Mesendoderm (in vitro differentiated cells): ENCODE results near the gene USP13.

Source experiments
- DNase-seq: peaks from one replicate; pipeline ENCODE4 v3.0.0; 2013
- H2AK5ac ChIP-seq: 2 replicates; pipeline ENCODE4 v1.6.1; 2013; ENCODE audit warnings: low read length, inconsistent platforms
- H2BK120ac ChIP-seq: 2 replicates; pipeline ENCODE4 v1.6.1; 2013; ENCODE audit warnings: low read depth, mild to moderate bottlenecking, low read length, moderate library complexity, mixed read lengths
- H2BK15ac ChIP-seq: replicated peaks from 2 replicates; pipeline ENCODE4 v1.6.1; 2013; ENCODE audit warnings: low read depth, mild to moderate bottlenecking, moderate library complexity
- H2BK5ac ChIP-seq: 2 replicates; pipeline ENCODE4 v1.6.1; 2013; ENCODE audit warnings: low read length, inconsistent platforms
- H3K18ac ChIP-seq: 2 replicates; pipeline ENCODE4 v1.6.1; 2013; ENCODE audit warnings: mild to moderate bottlenecking, low read length, mixed read lengths
- H3K23ac ChIP-seq: one replicate; pipeline ENCODE4 v1.6.1; 2013; ENCODE audit warnings: low read length
- H3K27ac ChIP-seq: 2 replicates; pipeline ENCODE4 v1.5.1; 2013; ENCODE audit warnings: low read depth, mild to moderate bottlenecking, inconsistent platforms, low read length, moderate library complexity
- H3K27me3 ChIP-seq: 2 replicates; pipeline ENCODE4 v1.6.1; 2013; ENCODE audit warnings: low read length, control low read depth, mild to moderate bottlenecking, inconsistent platforms; ENCODE audit not compliant: insufficient read depth, poor library complexity
- H3K36me3 ChIP-seq: 2 replicates; pipeline ENCODE4 v1.6.1; 2013; ENCODE audit warnings: low read length, inconsistent platforms; ENCODE audit not compliant: control insufficient read depth, insufficient read depth
- H3K4ac ChIP-seq: one replicate; pipeline ENCODE4 v1.6.1; 2013; ENCODE audit warnings: low read depth, mild to moderate bottlenecking, low read length, moderate library complexity
- H3K4me1 ChIP-seq: 2 replicates; pipeline ENCODE4 v1.6.1; 2013; ENCODE audit warnings: low read depth, low read length, inconsistent platforms; ENCODE audit not compliant: control insufficient read depth
- H3K4me2 ChIP-seq: 2 replicates; pipeline ENCODE4 v1.6.1; 2013; ENCODE audit warnings: low read length
- H3K4me3 ChIP-seq: 2 replicates; pipeline ENCODE4 v1.5.1; 2013; ENCODE audit warnings: mild to moderate bottlenecking, low read length
- H3K56ac ChIP-seq: one replicate; pipeline ENCODE4 v1.6.1; 2013; ENCODE audit warnings: low read length
- H3K79me1 ChIP-seq: 2 replicates; pipeline ENCODE4 v1.6.1; 2013; ENCODE audit warnings: low read length, inconsistent platforms
- H3K79me2 ChIP-seq: 2 replicates; pipeline ENCODE4 v1.6.1; 2013; ENCODE audit warnings: mild to moderate bottlenecking, low read length; ENCODE audit not compliant: control insufficient read depth, insufficient read depth
- H3K9ac ChIP-seq: 2 replicates; pipeline ENCODE4 v1.6.1; 2013; ENCODE audit warnings: low read length, inconsistent platforms
- H4K5ac ChIP-seq: one replicate; pipeline ENCODE4 v1.6.1; 2013; ENCODE audit warnings: low read length
- H4K8ac ChIP-seq: one replicate; pipeline ENCODE4 v1.6.1; 2013; ENCODE audit warnings: low read depth, mild to moderate bottlenecking, control low read depth, low read length, moderate library complexity
- WGBS: extraction: QIAGEN DNeasy Blood & Tissue Kit; methylation state at CpG from one replicate; pipeline ENCODE4 v1.1.7; 2013; ENCODE audit warnings: low lambda C conversion rate, missing lambda C conversion rate; ENCODE audit not compliant: insufficient coverage; ENCODE audit errors: extremely low coverage; 5-methylcytosine and 5-hydroxymethylcytosine counted together

USP13 gene

GRCh38 chr3:179796421-179796820 is 143.6 kb downstream of the USP13 start:
- WGBS, result no CpG with 5 or more reads among the region's 4 CpGs
- no peak overlapping the region for H3K4me2 ChIP-seq

GRCh38 chr3:179797192-179797591 is 144.4 kb downstream of the USP13 start:
- no peak overlapping the region for H3K56ac ChIP-seq
- H3K79me1 ChIP-seq, result no peaks in the 10 kb centered on the region
- H3K9ac ChIP-seq, result no peak overlapping the region
- no peaks in the 10 kb centered on the region for H3K27me3 ChIP-seq
- H3K79me2 ChIP-seq, result no peaks in the 10 kb centered on the region
- no peak overlapping the region for H3K27ac ChIP-seq
- no peak overlapping the region for H2BK5ac ChIP-seq
- H4K8ac ChIP-seq, result no peak overlapping the region
- H3K4me3 ChIP-seq, result no peak overlapping the region
- WGBS, result no CpG with 5 or more reads among the region's 1 CpG
- H4K5ac ChIP-seq, result no peak overlapping the region
- H3K4me2 ChIP-seq, result no peak overlapping the region
- H2BK120ac ChIP-seq, result no peak overlapping the region
- no peak overlapping the region for H2BK15ac ChIP-seq
- H3K36me3 ChIP-seq, result no peaks in the 10 kb centered on the region
- H3K4ac ChIP-seq, result no peak overlapping the region
- H3K4me1 ChIP-seq, result no peaks in the 10 kb centered on the region
- no peak overlapping the region for H2AK5ac ChIP-seq
- DNase-seq, result no peak
- no peak overlapping the region for H3K23ac ChIP-seq
- no peak overlapping the region for H3K18ac ChIP-seq

More at GRCh38 chr3:179796421-179796820, 143.6 kb downstream of the USP13 start:
- Histone ChIP-seq H3K4me1 (no peaks in the 10 kb centered on the region), H3K4ac (no peak overlapping the region), H3K27ac (no peak overlapping the region), H3K56ac (no peak overlapping the region), H4K5ac (no peak overlapping the region), H2BK15ac (no peak overlapping the region), H2AK5ac (no peak overlapping the region), H2BK120ac (no peak overlapping the region), H3K23ac (no peak overlapping the region), H3K36me3 (no peaks in the 10 kb centered on the region), H3K79me2 (no peaks in the 10 kb centered on the region), H3K18ac (no peak overlapping the region), H3K4me3 (no peak overlapping the region), H2BK5ac (no peak overlapping the region), H4K8ac (no peak overlapping the region), H3K9ac (no peak overlapping the region), H3K79me1 (no peaks in the 10 kb centered on the region), H3K27me3 (no peaks in the 10 kb centered on the region)
- DNase-seq, result no peak

GRCh38 chr3:179801263-179801662 is 148.4 kb downstream of the USP13 start:
- no peak overlapping the region for H3K27ac ChIP-seq
- no peak for DNase-seq

GRCh38 chr3:179801856-179802255 is 149.0 kb downstream of the USP13 start:
- Histone ChIP-seq H3K4me1 (no peaks in the 10 kb centered on the region), H2AK5ac (no peak overlapping the region), H3K4ac (no peak overlapping the region), H2BK120ac (no peak overlapping the region), H3K79me1 (no peaks in the 10 kb centered on the region), H3K36me3 (no peaks in the 10 kb centered on the region), H3K4me3 (no peak overlapping the region), H3K27me3 (no peaks in the 10 kb centered on the region), H3K56ac (no peak overlapping the region), H3K23ac (no peak overlapping the region), H3K27ac (no peak overlapping the region), H3K18ac (no peak overlapping the region), H4K8ac (no peak overlapping the region), H4K5ac (no peak overlapping the region), H3K79me2 (no peaks in the 10 kb centered on the region), H2BK5ac (no peak overlapping the region), H2BK15ac (no peak overlapping the region), H3K9ac (no peak overlapping the region), H3K4me2 (no peak overlapping the region)
- no CpG with 5 or more reads among the region's 4 CpGs for WGBS
- DNase-seq, result no peak

More at GRCh38 chr3:179801263-179801662, 148.4 kb downstream of the USP13 start:
- no peak overlapping the region for H3K4me3 ChIP-seq
- no peak overlapping the region for H3K23ac ChIP-seq
- no peak overlapping the region for H3K4me2 ChIP-seq
- no peak overlapping the region for H3K4ac ChIP-seq
- H3K79me1 ChIP-seq, result no peaks in the 10 kb centered on the region
- no peak overlapping the region for H4K8ac ChIP-seq
- no peak overlapping the region for H3K9ac ChIP-seq
- H4K5ac ChIP-seq, result no peak overlapping the region
- H2AK5ac ChIP-seq, result no peak overlapping the region
- no peak overlapping the region for H2BK120ac ChIP-seq
- no peak overlapping the region for H2BK5ac ChIP-seq
- H2BK15ac ChIP-seq, result no peak overlapping the region
- H3K56ac ChIP-seq, result no peak overlapping the region
- no peaks in the 10 kb centered on the region for H3K79me2 ChIP-seq
- no peaks in the 10 kb centered on the region for H3K4me1 ChIP-seq
- H3K18ac ChIP-seq, result no peak overlapping the region
- no peaks in the 10 kb centered on the region for H3K36me3 ChIP-seq
- H3K27me3 ChIP-seq, result no peaks in the 10 kb centered on the region

GRCh38 chr3:179806177-179806576 is 153.3 kb downstream of the USP13 start:
- Histone ChIP-seq H3K23ac (no peak overlapping the region), H3K27me3 (no peaks in the 10 kb centered on the region), H3K4me1 (no peaks in the 10 kb centered on the region), H4K5ac (no peak overlapping the region), H3K79me2 (no peaks in the 10 kb centered on the region), H2BK5ac (no peak overlapping the region), H3K4me2 (no peak overlapping the region), H3K4ac (no peak overlapping the region), H3K79me1 (no peaks in the 10 kb centered on the region), H3K27ac (no peak overlapping the region), H3K9ac (no peak overlapping the region), H4K8ac (no peak overlapping the region), H2BK120ac (no peak overlapping the region), H3K18ac (no peak overlapping the region), H3K4me3 (no peak overlapping the region), H3K56ac (no peak overlapping the region), H2AK5ac (no peak overlapping the region), H2BK15ac (no peak overlapping the region), H3K36me3 (no peaks in the 10 kb centered on the region)
- no CpG with 5 or more reads among the region's 5 CpGs for WGBS
- DNase-seq, result no peak

GRCh38 chr3:179807588-179807987 is 154.7 kb downstream of the USP13 start:
- Histone ChIP-seq H3K27me3 (no peaks in the 10 kb centered on the region), H2BK5ac (no peak overlapping the region), H3K36me3 (no peaks in the 10 kb centered on the region), H2AK5ac (no peak overlapping the region), H2BK120ac (no peak overlapping the region), H3K4ac (no peak overlapping the region), H3K4me3 (no peak overlapping the region), H3K4me1 (no peaks in the 10 kb centered on the region), H3K79me2 (no peaks in the 10 kb centered on the region), H3K56ac (no peak overlapping the region), H3K4me2 (no peak overlapping the region), H3K79me1 (no peaks in the 10 kb centered on the region), H3K18ac (no peak overlapping the region), H2BK15ac (no peak overlapping the region), H3K9ac (no peak overlapping the region), H4K5ac (no peak overlapping the region), H4K8ac (no peak overlapping the region), H3K23ac (no peak overlapping the region), H3K27ac (no peak overlapping the region)
- WGBS, result no CpG with 5 or more reads among the region's 14 CpGs
- DNase-seq, result no peak
